Sigmoid colon (tissue), 7 donors: Measurements from ENCODE around the gene WDR37. TPM values are rescaled to one million over a fixed set of nuclear protein-coding genes. Genes with fewer than 3 reads are reported as not detected.

Source experiments
- DNase-seq: peaks from one replicate; pipeline ENCODE4 v3.0.0-alpha.2; 2019
- H3K27ac ChIP-seq, 4 donors: fragments of 200-600 bp; sonication (generic); one replicate each; pipeline ENCODE4 v1.5.1; 2016 to 2019; ENCODE audit warnings: mild to moderate bottlenecking in 1 of 4
- H3K27me3 ChIP-seq, 3 donors: fragments of 200-600 bp; sonication (generic); one replicate each; pipeline ENCODE4 v1.5.1; 2019; ENCODE audit warnings: mild to moderate bottlenecking in 1 of 3
- H3K36me3 ChIP-seq, 4 donors: fragments of 200-600 bp; sonication (generic); one replicate each; pipeline ENCODE4 v1.5.1; 2016 to 2019
- H3K4me1 ChIP-seq, 4 donors: fragments of 200-600 bp; sonication (generic); one replicate each; pipeline ENCODE4 v1.5.1; 2017 to 2019
- H3K4me3 ChIP-seq, 4 donors: fragments of 200-600 bp; sonication (generic); one replicate each; pipeline ENCODE4 v1.5.1; 2017 to 2019; ENCODE audit warnings: mild to moderate bottlenecking in 2 of 4, moderate library complexity in 1 of 4
- H3K9me3 ChIP-seq, 4 donors: fragments of 200-600 bp in 3 of 4; sonication (generic) in 3 of 4; one replicate each; pipeline versions ENCODE4 v1.5.1 to v1.6.1; 2013 to 2019
- EP300 ChIP-seq, 4 donors: sonication (generic); formaldehyde crosslinking; IDR thresholded peaks; one replicate each; pipeline ENCODE4 v1.6.1; 2017; ENCODE audit warnings: antibody characterized with exemption in 4 of 4
- POLR2A ChIP-seq, 2 donors: fragments of 450-650 bp; IDR thresholded peaks; one replicate each; pipeline ENCODE4 v1.6.1; 2016; ENCODE audit warnings: antibody characterized with exemption in 2 of 2, mild to moderate bottlenecking in 2 of 2, moderate library complexity in 2 of 2
- POLR2AphosphoS5 ChIP-seq, 4 donors: sonication (generic); formaldehyde crosslinking; IDR thresholded peaks; one replicate each; pipeline ENCODE4 v1.6.1; 2017; ENCODE audit warnings: antibody characterized with exemption in 4 of 4
- WGBS, 2 donors: extraction: QIAGEN DNeasy Blood & Tissue Kit; methylation state at CpG; one replicate each; pipeline ENCODE4 v1.1.7; 2013; 5-methylcytosine and 5-hydroxymethylcytosine counted together
- intact Hi-C: fragments of 100-400 bp; cut with DNase I; formaldehyde crosslinking; loops from one replicate; pipeline ENCODE4 v1.15.1; 2023
- polyA plus RNA-seq, 3 donors: library from polyadenylated mRNA; stranded (reverse); fragments of 200-250 nt; gene quantifications; one replicate each; pipeline ENCODE4 v1.2.3, GENCODE V29; 2013
- total RNA-seq, 4 donors: library from RNA; depleted of rRNA; stranded (reverse); fragments of >200 nt; gene quantifications; one replicate each; pipeline ENCODE4 v1.1.0, GENCODE V29; 2016
- TF ChIP-seq, protein P1 (sequence below), 4 experiments: fragments of 450-650 bp in 3 of 4; fragments of 200-600 bp in 1 of 4; IDR thresholded peaks; one replicate each; pipeline ENCODE4 v1.5.1; 2016 to 2019; ENCODE audit warnings: antibody characterized with exemption in 4 of 4, mild to moderate bottlenecking in 3 of 4, moderate library complexity in 2 of 4
- donor health status: healthy with polysubstance abuse.
- donor health status: Bipolar disorder and iron deficiency.
- donor health status: healthy.

WDR37 gene
- total and polyA plus RNA-seq, 7 donors: 5.4 to 25.5 (median 10.6) TPM

GRCh38 chr10:1124796-1125195, 68.6 kb downstream of the WDR37 start:
- Histone ChIP-seq H3K4me1 (peaks cover 0 to 7% (median 0%) of the 10 kb centered on the region in 4 donors), H3K4me3 (no peak overlapping the region), H3K9me3 (no peaks in the 10 kb centered on the region), H3K27me3 (no peaks in the 10 kb centered on the region), H3K27ac (no peak overlapping the region), H3K36me3 (peaks cover 18 to 92% (median 40%) of the 10 kb centered on the region in 4 donors)
- no peak for TF ChIP-seq POLR2AphosphoS5 (IDR thresholded peaks at IDR 0.05)
- TF ChIP-seq, protein P1, sequence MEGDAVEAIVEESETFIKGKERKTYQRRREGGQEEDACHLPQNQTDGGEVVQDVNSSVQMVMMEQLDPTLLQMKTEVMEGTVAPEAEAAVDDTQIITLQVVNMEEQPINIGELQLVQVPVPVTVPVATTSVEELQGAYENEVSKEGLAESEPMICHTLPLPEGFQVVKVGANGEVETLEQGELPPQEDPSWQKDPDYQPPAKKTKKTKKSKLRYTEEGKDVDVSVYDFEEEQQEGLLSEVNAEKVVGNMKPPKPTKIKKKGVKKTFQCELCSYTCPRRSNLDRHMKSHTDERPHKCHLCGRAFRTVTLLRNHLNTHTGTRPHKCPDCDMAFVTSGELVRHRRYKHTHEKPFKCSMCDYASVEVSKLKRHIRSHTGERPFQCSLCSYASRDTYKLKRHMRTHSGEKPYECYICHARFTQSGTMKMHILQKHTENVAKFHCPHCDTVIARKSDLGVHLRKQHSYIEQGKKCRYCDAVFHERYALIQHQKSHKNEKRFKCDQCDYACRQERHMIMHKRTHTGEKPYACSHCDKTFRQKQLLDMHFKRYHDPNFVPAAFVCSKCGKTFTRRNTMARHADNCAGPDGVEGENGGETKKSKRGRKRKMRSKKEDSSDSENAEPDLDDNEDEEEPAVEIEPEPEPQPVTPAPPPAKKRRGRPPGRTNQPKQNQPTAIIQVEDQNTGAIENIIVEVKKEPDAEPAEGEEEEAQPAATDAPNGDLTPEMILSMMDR (IDR thresholded peaks at IDR 0.05): no peak
- TF ChIP-seq POLR2A (IDR thresholded peaks at IDR 0.05): no peak
- TF ChIP-seq EP300 (IDR thresholded peaks at IDR 0.05): no peak
- intact Hi-C loops: no loop called here
- 97% methylated on average over 11 of the region's 11 CpGs for WGBS, 2 donors
- DNase-seq: no peak

DNA sequence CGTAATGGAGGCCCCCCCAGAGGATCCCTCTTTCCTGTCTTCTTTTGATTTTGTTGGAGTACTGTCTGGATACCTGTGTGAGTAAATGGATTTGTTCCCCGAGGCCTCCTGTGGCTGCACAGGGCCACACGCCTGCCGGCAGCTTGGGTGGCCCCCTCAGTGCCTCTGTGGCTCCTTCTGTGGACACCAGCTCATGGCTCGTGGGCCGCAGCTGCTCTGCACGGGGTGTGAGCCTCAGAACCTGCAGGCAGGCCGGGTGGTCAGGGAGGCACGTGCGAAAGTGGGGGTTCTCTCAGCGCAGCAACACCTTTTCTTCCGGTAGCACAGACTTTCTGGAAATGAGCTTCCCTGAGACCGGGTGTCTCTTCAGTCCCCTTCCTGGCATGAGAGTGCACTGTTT, 70.3 kb downstream of the WDR37 start:
- Histone ChIP-seq H3K36me3 (peaks cover 18 to 92% (median 46%) of the 10 kb centered on the region in 4 donors), H3K27ac (no peak overlapping the region), H3K4me3 (no peak overlapping the region), H3K9me3 (no peaks in the 10 kb centered on the region), H3K4me1 (peaks cover 0 to 7% (median 0%) of the 10 kb centered on the region in 4 donors), H3K27me3 (no peaks in the 10 kb centered on the region)
- no peak for DNase-seq
- no peak for TF ChIP-seq POLR2A (IDR thresholded peaks at IDR 0.05)
- TF ChIP-seq POLR2AphosphoS5 (IDR thresholded peaks at IDR 0.05): no peak
- no peak for TF ChIP-seq EP300 (IDR thresholded peaks at IDR 0.05)
- TF ChIP-seq, protein P1 (IDR thresholded peaks at IDR 0.05): no peak
- intact Hi-C loops: no loop called here
- WGBS, 2 donors: 94% methylated on average over 13 of the region's 13 CpGs

DNA sequence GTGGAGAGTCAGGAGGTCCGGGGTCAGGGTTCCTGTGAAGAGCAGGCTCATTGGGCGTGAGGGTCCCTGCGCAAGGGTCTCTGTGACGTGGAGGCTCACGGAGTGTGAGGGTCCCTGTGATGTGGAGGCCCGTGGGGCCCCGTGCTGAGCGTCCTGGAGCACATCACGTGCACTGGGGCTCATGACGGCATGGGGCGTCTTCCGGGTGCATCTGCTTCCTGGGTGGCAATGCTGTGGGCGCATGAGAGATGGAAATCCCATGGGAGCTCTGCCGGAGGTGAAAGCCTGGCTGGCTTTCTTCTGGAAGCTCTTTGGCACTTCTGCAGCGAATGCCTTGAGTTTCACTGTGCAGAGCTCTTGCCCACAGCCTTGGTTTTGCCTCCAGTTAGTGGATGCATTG, 71.4 kb downstream of the WDR37 start:
- Histone ChIP-seq H3K27ac (no peak overlapping the region), H3K4me3 (no peak overlapping the region), H3K4me1 (peaks cover 0 to 7% (median 0%) of the 10 kb centered on the region in 4 donors), H3K36me3 (peaks cover 18 to 92% (median 40%) of the 10 kb centered on the region in 4 donors), H3K27me3 (no peaks in the 10 kb centered on the region), H3K9me3 (no peaks in the 10 kb centered on the region)
- DNase-seq: no peak
- TF ChIP-seq POLR2A (IDR thresholded peaks at IDR 0.05) (no peak), POLR2AphosphoS5 (IDR thresholded peaks at IDR 0.05) (no peak), EP300 (IDR thresholded peaks at IDR 0.05) (no peak)
- TF ChIP-seq, protein P1 (IDR thresholded peaks at IDR 0.05): no peak
- WGBS, 2 donors: 96 to 97% methylated on average over 15 of the region's 15 CpGs
- intact Hi-C loops: no loop called here

DNA sequence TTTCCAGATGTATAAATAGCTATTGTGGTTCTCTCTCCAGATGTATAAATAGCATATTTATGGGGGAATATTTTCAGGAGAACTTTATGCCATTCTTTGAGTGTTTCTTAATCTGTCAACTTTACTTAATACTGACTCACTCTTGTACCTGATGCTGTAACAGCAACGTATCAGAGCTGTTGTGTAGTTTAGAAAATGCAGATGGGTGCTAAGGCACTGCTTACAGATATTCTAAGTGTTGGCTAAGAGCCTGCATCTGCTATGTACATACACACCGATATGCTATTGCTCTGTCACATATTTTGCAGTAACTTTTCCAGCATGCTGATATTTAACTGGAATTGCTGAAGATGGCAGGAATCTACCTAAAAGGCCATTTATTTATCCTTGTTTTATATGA, 71.9 kb downstream of the WDR37 start:
- Histone ChIP-seq H3K36me3 (peaks cover 18 to 90% (median 40%) of the 10 kb centered on the region in 4 donors), H3K27ac (no peak overlapping the region), H3K27me3 (no peaks in the 10 kb centered on the region), H3K4me3 (no peak overlapping the region), H3K9me3 (no peaks in the 10 kb centered on the region), H3K4me1 (peaks cover 0 to 7% (median 0%) of the 10 kb centered on the region in 4 donors)
- TF ChIP-seq, protein P1 (IDR thresholded peaks at IDR 0.05): no peak
- TF ChIP-seq EP300 (IDR thresholded peaks at IDR 0.05): no peak
- TF ChIP-seq POLR2A (IDR thresholded peaks at IDR 0.05): no peak
- TF ChIP-seq POLR2AphosphoS5 (IDR thresholded peaks at IDR 0.05): no peak
- intact Hi-C loops: no loop called here
- WGBS, 2 donors: 64 to 81% methylated on average over 2 of the region's 2 CpGs
- DNase-seq: no peak

- TF ChIP-seq POLR2A (IDR thresholded peaks at IDR 0.05) (no peak), EP300 (IDR thresholded peaks at IDR 0.05) (no peak)
- TF ChIP-seq, protein P1 (IDR thresholded peaks at IDR 0.05): no peak
- Histone ChIP-seq H3K36me3 (peaks cover 18 to 89% (median 38%) of the 10 kb centered on the region in 4 donors), H3K27ac (no peak overlapping the region), H3K27me3 (no peaks in the 10 kb centered on the region), H3K4me3 (no peak overlapping the region), H3K9me3 (no peaks in the 10 kb centered on the region), H3K4me1 (peaks cover 0 to 7% (median 0%) of the 10 kb centered on the region in 4 donors)
- no peak for DNase-seq
- intact Hi-C loops: no loop called here
- 96 to 97% methylated on average over 21 of the region's 21 CpGs for WGBS, 2 donors
Measured at GRCh38 chr10:1128649-1129048, 72.5 kb downstream of the WDR37 start.
